Measurements from ENCODE around the gene GART. TPM values are rescaled to one million over a fixed set of nuclear protein-coding genes. Genes with fewer than 3 reads are reported as not detected.

The GART gene
- total and polyA plus RNA-seq, 7 donors, result 22.0 to 77.8 (median 46.3) TPM

DNA sequence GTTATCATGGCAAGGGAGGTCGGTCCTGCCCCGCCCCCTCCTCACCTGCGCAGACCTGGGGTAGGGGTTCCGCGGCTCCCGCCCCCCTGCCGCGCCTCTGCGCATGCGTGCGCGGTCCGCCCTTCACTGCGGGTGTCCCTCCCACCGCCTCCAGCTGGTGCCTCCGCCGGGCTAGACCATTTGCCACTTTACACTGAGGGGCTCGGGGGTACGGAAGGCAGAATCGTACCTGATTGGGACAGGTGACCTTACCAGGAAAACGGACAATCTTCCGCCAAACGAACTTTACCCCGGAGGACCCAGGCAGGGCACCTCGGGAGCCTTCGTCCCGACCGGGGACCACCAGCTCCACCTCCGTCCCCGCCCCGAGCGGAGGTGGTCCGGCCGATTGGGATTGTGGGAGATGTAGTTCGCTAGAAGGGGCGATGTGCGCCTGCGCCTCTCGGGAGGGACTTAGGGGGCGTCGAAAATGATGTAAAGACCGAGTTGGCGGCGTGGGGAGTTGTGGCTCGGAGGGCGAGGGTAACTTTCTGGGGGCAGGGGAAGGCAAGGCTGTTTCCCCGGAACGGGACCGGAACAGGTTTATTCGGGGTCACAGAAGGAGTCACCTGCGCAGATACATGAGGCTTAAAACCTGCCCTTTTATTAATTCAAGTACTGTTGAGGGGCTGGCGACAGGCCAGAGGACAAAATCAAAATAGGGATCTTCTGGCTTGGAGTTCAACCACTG is 50.4 kb downstream of the GART start, which contains the start of gene DNAJC28:
DNAJC28 (minus strand) TSS at position 344 of the 730 bp plus-strand sequence. CDS start 2,323 bp downstream, outside the sequence.
- Histone ChIP-seq H3K27me3 (ENCODE audit: insufficient read depth in 3 of 3, low read length in 2 of 3) (no peaks in the 10 kb centered on the region), H3K36me3 (ENCODE audit: insufficient read depth in 1 of 2, low read depth in 1 of 2) (peaks cover 0 to 15% of the 10 kb centered on the region in 2 donors), H3K9me3 (no peaks in the 10 kb centered on the region), H3K27ac (peak within 1 kb of the TSS; percentile 85), H3K4me1 (no peaks in the 10 kb centered on the region), H3K4me3 (peak within 1 kb of the TSS; percentile 78)
- WGBS, 3 donors, result 0% methylated on average over 52 of the region's 52 CpGs
- ATAC-seq (peak; percentile 98 to 99 (median 98)), DNase-seq (peak; percentile 94 to 95)
- TF ChIP-seq, protein P1, sequence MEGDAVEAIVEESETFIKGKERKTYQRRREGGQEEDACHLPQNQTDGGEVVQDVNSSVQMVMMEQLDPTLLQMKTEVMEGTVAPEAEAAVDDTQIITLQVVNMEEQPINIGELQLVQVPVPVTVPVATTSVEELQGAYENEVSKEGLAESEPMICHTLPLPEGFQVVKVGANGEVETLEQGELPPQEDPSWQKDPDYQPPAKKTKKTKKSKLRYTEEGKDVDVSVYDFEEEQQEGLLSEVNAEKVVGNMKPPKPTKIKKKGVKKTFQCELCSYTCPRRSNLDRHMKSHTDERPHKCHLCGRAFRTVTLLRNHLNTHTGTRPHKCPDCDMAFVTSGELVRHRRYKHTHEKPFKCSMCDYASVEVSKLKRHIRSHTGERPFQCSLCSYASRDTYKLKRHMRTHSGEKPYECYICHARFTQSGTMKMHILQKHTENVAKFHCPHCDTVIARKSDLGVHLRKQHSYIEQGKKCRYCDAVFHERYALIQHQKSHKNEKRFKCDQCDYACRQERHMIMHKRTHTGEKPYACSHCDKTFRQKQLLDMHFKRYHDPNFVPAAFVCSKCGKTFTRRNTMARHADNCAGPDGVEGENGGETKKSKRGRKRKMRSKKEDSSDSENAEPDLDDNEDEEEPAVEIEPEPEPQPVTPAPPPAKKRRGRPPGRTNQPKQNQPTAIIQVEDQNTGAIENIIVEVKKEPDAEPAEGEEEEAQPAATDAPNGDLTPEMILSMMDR (IDR thresholded peaks at IDR 0.05), result no peak
- intact Hi-C loops (cut with DNase I), result no loop called here

DNA sequence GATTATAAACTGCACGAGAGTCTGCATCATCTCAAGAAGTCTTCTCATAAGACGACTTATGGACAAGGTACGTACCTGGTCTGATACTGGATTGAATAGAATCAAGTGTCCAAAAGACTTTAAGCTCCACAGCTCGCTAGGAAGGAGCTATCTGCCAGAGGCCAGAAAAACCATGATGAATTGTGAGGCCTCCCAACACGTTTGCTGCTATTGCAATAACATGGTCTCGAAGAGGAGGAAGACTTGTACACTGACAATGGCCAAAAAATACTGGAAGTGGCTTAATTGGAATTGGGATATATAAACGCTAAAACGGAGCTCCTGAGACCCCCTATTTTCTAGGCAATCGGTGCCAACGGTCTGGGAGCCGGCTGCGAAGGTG is 50.9 kb downstream of the GART start:
- TF ChIP-seq, protein P1 (IDR thresholded peaks at IDR 0.05), result no peak
- Histone ChIP-seq H3K9me3 (no peaks in the 10 kb centered on the region), H3K4me3 (peak overlapping the region; percentile 78), H3K27ac (peak overlapping the region; percentile 85), H3K4me1 (no peaks in the 10 kb centered on the region), H3K27me3 (ENCODE audit: insufficient read depth in 3 of 3, low read length in 2 of 3) (no peaks in the 10 kb centered on the region), H3K36me3 (ENCODE audit: insufficient read depth in 1 of 2, low read depth in 1 of 2) (peaks cover 0 to 15% of the 10 kb centered on the region in 2 donors)
- DNase-seq (no peak), ATAC-seq (no peak)
- 12 to 17% (median 13%) methylated on average over 12 of the region's 12 CpGs for WGBS, 3 donors
- intact Hi-C loops (cut with DNase I), result no loop called here

DNA sequence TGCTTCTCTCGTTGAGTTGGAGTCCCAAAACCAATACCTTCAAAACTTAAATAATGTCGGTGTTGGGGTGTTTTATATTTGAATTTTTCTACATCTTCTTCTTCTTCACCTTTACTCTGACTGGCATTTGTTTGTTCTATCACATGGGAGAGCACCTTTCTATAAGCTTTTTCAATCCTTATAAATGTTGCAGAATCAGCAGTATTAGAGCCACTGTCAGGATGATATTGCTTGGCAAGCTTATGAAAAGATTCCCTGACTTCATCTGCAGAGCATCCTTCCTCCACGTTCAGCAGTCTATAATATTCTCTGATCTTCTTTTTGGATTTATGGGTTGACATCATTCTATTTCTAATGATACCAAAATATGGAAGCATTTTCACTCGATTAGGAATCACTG is 53.0 kb downstream of the GART start:
- peaks cover 0 to 15% of the 10 kb centered on the region in 2 donors for H3K36me3 ChIP-seq (ENCODE audit: insufficient read depth in 1 of 2, low read depth in 1 of 2)
- H3K9me3 ChIP-seq, result no peaks in the 10 kb centered on the region
- intact Hi-C loops (cut with DNase I), result no loop called here
- DNase-seq, result no peak
- 87 to 89% (median 88%) methylated on average over 4 of the region's 4 CpGs for WGBS, 3 donors
- ATAC-seq, result no peak
- no peak overlapping the region for H3K27ac ChIP-seq
- H3K4me3 ChIP-seq, result no peak overlapping the region
- no peaks in the 10 kb centered on the region for H3K4me1 ChIP-seq
- TF ChIP-seq, protein P1 (IDR thresholded peaks at IDR 0.05), result no peak
- no peaks in the 10 kb centered on the region for H3K27me3 ChIP-seq (ENCODE audit: insufficient read depth in 3 of 3, low read length in 2 of 3)

DNA sequence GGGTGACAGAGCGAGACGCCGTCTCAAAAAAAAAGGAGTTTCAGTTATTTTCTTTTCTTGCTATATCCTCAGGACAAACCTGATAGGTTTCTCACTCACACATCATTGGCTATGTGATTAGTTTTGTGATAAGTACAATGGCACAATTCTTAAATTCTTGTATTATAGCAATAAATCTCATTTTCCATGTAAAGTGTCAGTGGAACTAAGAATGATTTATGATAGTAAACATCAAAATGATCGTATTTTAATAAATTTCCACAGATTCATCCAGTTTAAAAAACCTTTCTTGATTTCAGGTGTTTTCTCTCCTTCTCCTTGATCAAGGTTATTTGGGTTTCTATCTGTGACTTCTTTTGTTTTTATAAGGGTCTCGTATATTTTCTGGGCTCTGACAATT is 53.9 kb downstream of the GART start:
- 90 to 94% (median 92%) methylated on average over 5 of the region's 5 CpGs for WGBS, 3 donors

More for the DNA sequence above, 53.9 kb downstream of the GART start:
- Histone ChIP-seq H3K4me3 (no peak overlapping the region), H3K27ac (no peak overlapping the region), H3K9me3 (no peaks in the 10 kb centered on the region), H3K36me3 (ENCODE audit: insufficient read depth in 1 of 2, low read depth in 1 of 2) (peaks cover 0 to 15% of the 10 kb centered on the region in 2 donors), H3K4me1 (no peaks in the 10 kb centered on the region), H3K27me3 (ENCODE audit: insufficient read depth in 3 of 3, low read length in 2 of 3) (no peaks in the 10 kb centered on the region)
- TF ChIP-seq, protein P1 (IDR thresholded peaks at IDR 0.05), result no peak
- intact Hi-C loops (cut with DNase I), result no loop called here
- ATAC-seq (no peak), DNase-seq (no peak)
